Upper lobe of right lung (tissue), 1 donor: ENCODE measurements around the gene SYT11. TPM values are rescaled to one million over a fixed set of nuclear protein-coding genes. Genes with fewer than 3 reads are reported as not detected.

ENCODE experiments used
- ATAC-seq: fragments of 200-7000 bp; cut with Tn5 transposase; one replicate; pipeline ENCODE4 v1.9.1; 2020; ENCODE audit warnings: mild to moderate bottlenecking, moderate library complexity
- DNase-seq: peaks from one replicate; pipeline ENCODE4 v3.0.0-alpha.2; 2020
- H3K27ac ChIP-seq: fragments of 200-600 bp; one replicate; pipeline ENCODE4 v1.8.0; 2022
- H3K27me3 ChIP-seq: fragments of 200-600 bp; one replicate; pipeline ENCODE4 v1.8.0; 2022; ENCODE audit warnings: mild to moderate bottlenecking
- H3K36me3 ChIP-seq: fragments of 200-600 bp; one replicate; pipeline ENCODE4 v1.8.0; 2022
- H3K4me1 ChIP-seq: fragments of 200-600 bp; one replicate; pipeline ENCODE4 v1.8.0; 2022
- H3K4me3 ChIP-seq: fragments of 200-600 bp; one replicate; pipeline ENCODE4 v1.8.0; 2022; ENCODE audit warnings: mild to moderate bottlenecking
- H3K9me3 ChIP-seq: fragments of 200-600 bp; one replicate; pipeline ENCODE4 v1.8.0; 2022
- CTCF ChIP-seq: fragments of 200-600 bp; IDR thresholded peaks from one replicate; pipeline ENCODE4 v1.8.0; 2022; ENCODE audit warnings: antibody characterized with exemption
- intact Hi-C: fragments of 100-400 bp; cut with DNase I; formaldehyde crosslinking; loops from one replicate; pipeline ENCODE4 v1.11.0; 2022
- total RNA-seq: library from RNA; stranded (reverse); fragmentation: NEBNext Ultra II Directional; extraction: Animal tissue kit (Norgen Biotek cat#: 25700); gene quantifications from one replicate; pipeline ENCODE4 v1.2.1, GENCODE V29; 2021
- donor health status: DM: no; HTN: yes; CAD: no; lungs with severe emphysema.

The SYT11 gene
- total RNA-seq, 1 donor from 2014 or later, result 8.9 TPM

GRCh38 chr1:155867766-155868165, 8.4 kb downstream of the SYT11 start:
- Histone ChIP-seq H3K36me3 (no peaks in the 10 kb centered on the region), H3K27ac (no peak overlapping the region), H3K4me3 (no peak overlapping the region), H3K27me3 (no peaks in the 10 kb centered on the region), H3K4me1 (no peaks in the 10 kb centered on the region), H3K9me3 (no peaks in the 10 kb centered on the region)
- no peak for TF ChIP-seq CTCF
- DNase-seq (no peak), ATAC-seq (no peak)
- intact Hi-C loops, result no loop called here

- TF ChIP-seq CTCF, result no peak
- Histone ChIP-seq H3K36me3 (no peaks in the 10 kb centered on the region), H3K4me3 (no peak overlapping the region), H3K27me3 (no peaks in the 10 kb centered on the region), H3K9me3 (no peaks in the 10 kb centered on the region), H3K27ac (no peak overlapping the region), H3K4me1 (no peaks in the 10 kb centered on the region)
- no peak for DNase-seq
- intact Hi-C loops, result no loop called here
- ATAC-seq, result no peak
These were observed 12.0 kb downstream of the SYT11 start for GRCh38 chr1:155871390-155871789.

GRCh38 chr1:155872527-155872926, 13.2 kb downstream of the SYT11 start:
- intact Hi-C loops, result no loop called here
- Histone ChIP-seq H3K9me3 (no peaks in the 10 kb centered on the region), H3K27me3 (no peaks in the 10 kb centered on the region), H3K4me1 (no peaks in the 10 kb centered on the region), H3K27ac (no peak overlapping the region), H3K4me3 (no peak overlapping the region), H3K36me3 (no peaks in the 10 kb centered on the region)
- no peak for ATAC-seq
- no peak for TF ChIP-seq CTCF
- DNase-seq, result no peak

GRCh38 chr1:155873860-155874259, 14.5 kb downstream of the SYT11 start:
- intact Hi-C loops, result no loop called here
- Histone ChIP-seq H3K9me3 (no peaks in the 10 kb centered on the region), H3K4me1 (no peaks in the 10 kb centered on the region), H3K36me3 (no peaks in the 10 kb centered on the region), H3K27me3 (no peaks in the 10 kb centered on the region), H3K27ac (no peak overlapping the region), H3K4me3 (no peak overlapping the region)
- ATAC-seq, result no peak
- no peak for DNase-seq
- no peak for TF ChIP-seq CTCF

GRCh38 chr1:155877945-155878344, 18.6 kb downstream of the SYT11 start:
- H3K36me3 ChIP-seq, result peaks cover 5% of the 10 kb centered on the region
- no peak overlapping the region for H3K4me3 ChIP-seq
- intact Hi-C loops, result no loop called here
- no peak for ATAC-seq
- DNase-seq, result no peak
- H3K27ac ChIP-seq, result no peak overlapping the region
- no peak for TF ChIP-seq CTCF
- no peaks in the 10 kb centered on the region for H3K4me1 ChIP-seq
- H3K27me3 ChIP-seq, result no peaks in the 10 kb centered on the region
- no peaks in the 10 kb centered on the region for H3K9me3 ChIP-seq

GRCh38 chr1:155880251-155880650, 20.9 kb downstream of the SYT11 start:
- intact Hi-C loops, result no loop called here
- H3K36me3 ChIP-seq, result peaks cover 5% of the 10 kb centered on the region
- ATAC-seq (no peak), DNase-seq (no peak)
- H3K27ac ChIP-seq, result no peak overlapping the region
- no peak overlapping the region for H3K4me3 ChIP-seq
- no peaks in the 10 kb centered on the region for H3K9me3 ChIP-seq
- no peaks in the 10 kb centered on the region for H3K27me3 ChIP-seq
- H3K4me1 ChIP-seq, result no peaks in the 10 kb centered on the region
- no peak for TF ChIP-seq CTCF
